ENCODE measurements around the gene NEIL1. TPM values are rescaled to one million over a fixed set of nuclear protein-coding genes. Genes with fewer than 3 reads are reported as not detected.
"Not testable (repeated sequence)": the region's sequence is repeated elsewhere in the genome, so short reads cannot be mapped to it uniquely, and the experiment has no call there.

Gene NEIL1
- total RNA-seq, 3 donors from 2014 or later, result 38.0 to 67.9 (median 41.4) TPM

- intact Hi-C loops (cut with DNase I, micrococcal nuclease), result no loop called here
- H3K9me3 ChIP-seq, result no peaks in the 10 kb centered on the region
- ATAC-seq, result no peak
Measured at GRCh38 chr15:75329571-75329970, 17.3 kb upstream of the NEIL1 start.

GRCh38 chr15:75332093-75332492, 14.7 kb upstream of the NEIL1 start:
- peaks cover 12% of the 10 kb centered on the region for H3K4me1 ChIP-seq (ENCODE audit: low read depth)
- ATAC-seq; H3K9me3 ChIP-seq; H3K4me3 ChIP-seq; DNase-seq; intact Hi-C loops (cut with DNase I, micrococcal nuclease); H3K36me3 ChIP-seq (ENCODE audit: low read depth): not testable (repeated sequence)

More at GRCh38 chr15:75329571-75329970, 17.3 kb upstream of the NEIL1 start:
- Histone ChIP-seq H3K4me1 (ENCODE audit: low read depth) (no peaks in the 10 kb centered on the region), H3K4me3 (no peak overlapping the region), H3K36me3 (ENCODE audit: low read depth) (no peaks in the 10 kb centered on the region)
- TF ChIP-seq, protein P1, sequence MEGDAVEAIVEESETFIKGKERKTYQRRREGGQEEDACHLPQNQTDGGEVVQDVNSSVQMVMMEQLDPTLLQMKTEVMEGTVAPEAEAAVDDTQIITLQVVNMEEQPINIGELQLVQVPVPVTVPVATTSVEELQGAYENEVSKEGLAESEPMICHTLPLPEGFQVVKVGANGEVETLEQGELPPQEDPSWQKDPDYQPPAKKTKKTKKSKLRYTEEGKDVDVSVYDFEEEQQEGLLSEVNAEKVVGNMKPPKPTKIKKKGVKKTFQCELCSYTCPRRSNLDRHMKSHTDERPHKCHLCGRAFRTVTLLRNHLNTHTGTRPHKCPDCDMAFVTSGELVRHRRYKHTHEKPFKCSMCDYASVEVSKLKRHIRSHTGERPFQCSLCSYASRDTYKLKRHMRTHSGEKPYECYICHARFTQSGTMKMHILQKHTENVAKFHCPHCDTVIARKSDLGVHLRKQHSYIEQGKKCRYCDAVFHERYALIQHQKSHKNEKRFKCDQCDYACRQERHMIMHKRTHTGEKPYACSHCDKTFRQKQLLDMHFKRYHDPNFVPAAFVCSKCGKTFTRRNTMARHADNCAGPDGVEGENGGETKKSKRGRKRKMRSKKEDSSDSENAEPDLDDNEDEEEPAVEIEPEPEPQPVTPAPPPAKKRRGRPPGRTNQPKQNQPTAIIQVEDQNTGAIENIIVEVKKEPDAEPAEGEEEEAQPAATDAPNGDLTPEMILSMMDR (IDR thresholded peaks at IDR 0.05), result no peak
- no peak for DNase-seq

GRCh38 chr15:75333654-75334419, 13.0 kb upstream of the NEIL1 start:
- H3K4me3 ChIP-seq; H3K36me3 ChIP-seq (ENCODE audit: low read depth); DNase-seq; ATAC-seq; intact Hi-C loops (cut with DNase I, micrococcal nuclease); H3K9me3 ChIP-seq: not testable (repeated sequence)
- peaks cover 12% of the 10 kb centered on the region for H3K4me1 ChIP-seq (ENCODE audit: low read depth)

DNA sequence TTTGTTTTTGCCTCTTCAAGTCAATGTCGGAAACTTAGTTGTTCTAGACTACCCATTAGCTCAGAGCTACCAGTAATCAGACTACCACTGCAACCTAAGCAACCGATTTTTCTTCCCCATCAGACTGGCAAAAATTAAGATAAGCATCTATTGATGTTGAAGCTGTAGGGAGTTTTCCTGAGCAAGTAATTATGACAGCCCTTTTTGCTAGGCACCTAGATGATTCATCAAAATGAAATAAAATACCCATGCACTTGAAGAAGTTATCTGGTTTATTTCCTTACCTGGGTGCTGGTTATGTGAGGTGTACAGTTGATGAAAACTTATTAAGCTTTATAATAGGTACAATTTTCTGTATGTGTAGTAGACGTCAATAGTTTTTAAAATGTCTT, 11.5 kb upstream of the NEIL1 start:
- Histone ChIP-seq H3K4me3 (peak overlapping the region; percentile 59), H3K36me3 (ENCODE audit: low read depth) (no peaks in the 10 kb centered on the region), H3K9me3 (no peaks in the 10 kb centered on the region), H3K4me1 (ENCODE audit: low read depth) (peaks cover 12% of the 10 kb centered on the region)
- TF ChIP-seq, protein P1 (IDR thresholded peaks at IDR 0.05), result no peak
- DNase-seq (no peak), ATAC-seq (no peak)
- intact Hi-C loops (cut with DNase I, micrococcal nuclease), result no loop called here

- TF ChIP-seq, protein P1 (IDR thresholded peaks at IDR 0.05), result no peak
- peak; percentile 95 to 99 (median 95) for DNase-seq
- H3K4me3 ChIP-seq, result peak within 1 kb of the TSS; percentile 59
- no peaks in the 10 kb centered on the region for H3K9me3 ChIP-seq
- peak; percentile 98 for ATAC-seq
- no peaks in the 10 kb centered on the region for H3K36me3 ChIP-seq (ENCODE audit: low read depth)
- intact Hi-C loops (cut with DNase I, micrococcal nuclease), result no loop called here
- peaks cover 12% of the 10 kb centered on the region for H3K4me1 ChIP-seq (ENCODE audit: low read depth)
Measured at GRCh38 chr15:75335705-75336355, 11.0 kb upstream of the NEIL1 start, which contains the start of gene COMMD4. Gene COMMD4 (plus strand): TSS chr15:75336063. CDS start chr15:75336090, 27 bp downstream.

- DNase-seq, result no peak
- Histone ChIP-seq H3K9me3 (no peaks in the 10 kb centered on the region), H3K36me3 (ENCODE audit: low read depth) (no peaks in the 10 kb centered on the region), H3K4me1 (ENCODE audit: low read depth) (peaks cover 12% of the 10 kb centered on the region), H3K4me3 (no peak overlapping the region)
- no peak for ATAC-seq
- TF ChIP-seq, protein P1 (IDR thresholded peaks at IDR 0.05), result no peak
- intact Hi-C loops (cut with DNase I, micrococcal nuclease), result no loop called here
Measured at GRCh38 chr15:75338661-75339240, 8.1 kb upstream of the NEIL1 start.

Data from mucosa of descending colon (tissue), 3 donors.